ENCODE results near the gene FAIM2. TPM values are rescaled to one million over a fixed set of nuclear protein-coding genes. Genes with fewer than 3 reads are reported as not detected.

The FAIM2 gene
- total RNA-seq, 1 experiment from 2014 or later, result not detected

- no peak for DNase-seq (ENCODE audit: low spot score)
- in situ Hi-C loops (cut with HindIII; ENCODE audit: low sequenced_read_pairs), result no loop called here
Observed at GRCh38 chr12:49901986-49902385, 1.7 kb downstream of the FAIM2 start.

- DNase-seq (ENCODE audit: low spot score), result no peak
- in situ Hi-C loops (cut with HindIII; ENCODE audit: low sequenced_read_pairs), result no loop called here
Observed at GRCh38 chr12:49901026-49901425, 2.7 kb downstream of the FAIM2 start.

GRCh38 chr12:49900371-49900770 lies 3.3 kb downstream of the FAIM2 start:
- in situ Hi-C loops (cut with HindIII; ENCODE audit: low sequenced_read_pairs), result no loop called here
- DNase-seq (ENCODE audit: low spot score), result no peak

- in situ Hi-C loops (cut with HindIII; ENCODE audit: low sequenced_read_pairs), result no loop called here
- no peak for DNase-seq (ENCODE audit: low spot score)
Observed at GRCh38 chr12:49899921-49900320, 3.8 kb downstream of the FAIM2 start.

- in situ Hi-C loops (cut with HindIII; ENCODE audit: low sequenced_read_pairs), result no loop called here
- DNase-seq (ENCODE audit: low spot score), result no peak
Observed at GRCh38 chr12:49899286-49899843, 4.3 kb downstream of the FAIM2 start.

- in situ Hi-C loops (cut with HindIII; ENCODE audit: low sequenced_read_pairs), result no loop called here
- no peak for DNase-seq (ENCODE audit: low spot score)
Observed at GRCh38 chr12:49897276-49897675, 6.4 kb downstream of the FAIM2 start.

GRCh38 chr12:49895773-49896172 lies 7.9 kb downstream of the FAIM2 start:
- DNase-seq (ENCODE audit: low spot score), result no peak
- in situ Hi-C loops (cut with HindIII; ENCODE audit: low sequenced_read_pairs), result no loop called here

- DNase-seq (ENCODE audit: low spot score), result no peak
- in situ Hi-C loops (cut with HindIII; ENCODE audit: low sequenced_read_pairs), result no loop called here
Observed at GRCh38 chr12:49894751-49895148, 8.9 kb downstream of the FAIM2 start.

GRCh38 chr12:49893753-49894750 lies 9.6 kb downstream of the FAIM2 start:
- in situ Hi-C loops (cut with HindIII; ENCODE audit: low sequenced_read_pairs), result no loop called here
- DNase-seq (ENCODE audit: low spot score), result no peak

- no peak for DNase-seq (ENCODE audit: low spot score)
- in situ Hi-C loops (cut with HindIII; ENCODE audit: low sequenced_read_pairs), result no loop called here
Observed at GRCh38 chr12:49892732-49893317, 10.9 kb downstream of the FAIM2 start.

GRCh38 chr12:49892084-49892731 lies 11.5 kb downstream of the FAIM2 start:
- no peak for DNase-seq (ENCODE audit: low spot score)
- in situ Hi-C loops (cut with HindIII; ENCODE audit: low sequenced_read_pairs), result no loop called here

GRCh38 chr12:49891476-49891875 lies 12.2 kb downstream of the FAIM2 start:
- in situ Hi-C loops (cut with HindIII; ENCODE audit: low sequenced_read_pairs), result no loop called here
- DNase-seq (ENCODE audit: low spot score), result no peak

GRCh38 chr12:49891012-49891411 lies 12.7 kb downstream of the FAIM2 start:
- in situ Hi-C loops (cut with HindIII; ENCODE audit: low sequenced_read_pairs), result no loop called here
- DNase-seq (ENCODE audit: low spot score), result no peak

GRCh38 chr12:49890096-49890461 lies 13.6 kb downstream of the FAIM2 start:
- DNase-seq (ENCODE audit: low spot score), result no peak
- in situ Hi-C loops (cut with HindIII; ENCODE audit: low sequenced_read_pairs), result no loop called here

- in situ Hi-C loops (cut with HindIII; ENCODE audit: low sequenced_read_pairs), result no loop called here
- no peak for DNase-seq (ENCODE audit: low spot score)
Observed at GRCh38 chr12:49889361-49890095, 14.2 kb downstream of the FAIM2 start.

- in situ Hi-C loops (cut with HindIII; ENCODE audit: low sequenced_read_pairs), result no loop called here
- DNase-seq (ENCODE audit: low spot score), result no peak
Observed at GRCh38 chr12:49888461-49889151, 15.1 kb downstream of the FAIM2 start.

- DNase-seq (ENCODE audit: low spot score), result no peak
- in situ Hi-C loops (cut with HindIII; ENCODE audit: low sequenced_read_pairs), result no loop called here
Observed at GRCh38 chr12:49887536-49888401, 15.9 kb downstream of the FAIM2 start.

GRCh38 chr12:49887091-49887490 lies 16.6 kb downstream of the FAIM2 start:
- in situ Hi-C loops (cut with HindIII; ENCODE audit: low sequenced_read_pairs), result no loop called here
- no peak for DNase-seq (ENCODE audit: low spot score)
